ENCODE data around the gene TMEM164.

GRCh38 chrX:110218591-110218990, 215.7 kb downstream of the TMEM164 start:
- TF ChIP-seq POLR2A (IDR thresholded peaks at IDR 0.05; ENCODE audit: low read depth, low read length) = no peak
- TF ChIP-seq TAF1 (IDR thresholded peaks at IDR 0.05; ENCODE audit: borderline replicate concordance, low read depth, low read length) = no peak

Measured in GM12892 (cell line).